ENCODE results near the gene MBOAT1. TPM values are rescaled to one million over a fixed set of nuclear protein-coding genes. Genes with fewer than 3 reads are reported as not detected.

Gene MBOAT1
- total RNA-seq, 4 donors from 2014 or later = 6.8 to 33.5 (median 25.9) TPM

GRCh38 chr6:20243288-20243687 lies 31.0 kb upstream of the MBOAT1 start:
- Histone ChIP-seq H3K27me3 (no peaks in the 10 kb centered on the region), H3K36me3 (no peaks in the 10 kb centered on the region), H3K4me1 (no peaks in the 10 kb centered on the region), H3K27ac (no peak overlapping the region), H3K9me3 (no peaks in the 10 kb centered on the region), H3K4me3 (no peak overlapping the region)
- intact Hi-C loops (cut with DNase I; ENCODE audit: low total_unique reads) = no loop called here
- TF ChIP-seq CTCF (IDR thresholded peaks at IDR 0.05) = no peak
- no peak for TF ChIP-seq POLR2A (IDR thresholded peaks at IDR 0.05)
- DNase-seq = no peak

- H3K9me3 ChIP-seq = no peaks in the 10 kb centered on the region
- H3K4me3 ChIP-seq = no peak overlapping the region
- no peaks in the 10 kb centered on the region for H3K36me3 ChIP-seq
- H3K4me1 ChIP-seq = no peaks in the 10 kb centered on the region
- H3K27ac ChIP-seq = no peak overlapping the region
- TF ChIP-seq POLR2A (IDR thresholded peaks at IDR 0.05) (no peak), CTCF (IDR thresholded peaks at IDR 0.05) (no peak)
- no peak for DNase-seq
- H3K27me3 ChIP-seq = no peaks in the 10 kb centered on the region
- intact Hi-C loops (cut with DNase I; ENCODE audit: low total_unique reads) = no loop called here
Observed at GRCh38 chr6:20242397-20242796, 30.1 kb upstream of the MBOAT1 start.

- Histone ChIP-seq H3K4me3 (no peak overlapping the region), H3K4me1 (no peaks in the 10 kb centered on the region), H3K36me3 (no peaks in the 10 kb centered on the region), H3K27ac (no peak overlapping the region), H3K27me3 (no peaks in the 10 kb centered on the region), H3K9me3 (no peaks in the 10 kb centered on the region)
- intact Hi-C loops (cut with DNase I; ENCODE audit: low total_unique reads) = no loop called here
- no peak for DNase-seq
- TF ChIP-seq POLR2A (IDR thresholded peaks at IDR 0.05) (no peak), CTCF (IDR thresholded peaks at IDR 0.05) (no peak)
Observed at GRCh38 chr6:20241102-20241501, 28.8 kb upstream of the MBOAT1 start.

- H3K4me1 ChIP-seq = no peaks in the 10 kb centered on the region
- H3K36me3 ChIP-seq = no peaks in the 10 kb centered on the region
- H3K4me3 ChIP-seq = no peak overlapping the region
- no peak for TF ChIP-seq POLR2A (IDR thresholded peaks at IDR 0.05)
- no peak for TF ChIP-seq CTCF (IDR thresholded peaks at IDR 0.05)
- intact Hi-C loops (cut with DNase I; ENCODE audit: low total_unique reads) = no loop called here
- H3K27me3 ChIP-seq = no peaks in the 10 kb centered on the region
- no peak for DNase-seq
- no peaks in the 10 kb centered on the region for H3K9me3 ChIP-seq
- no peak overlapping the region for H3K27ac ChIP-seq
Observed at GRCh38 chr6:20238688-20239587, 26.7 kb upstream of the MBOAT1 start.

GRCh38 chr6:20237677-20238460 lies 25.6 kb upstream of the MBOAT1 start:
- H3K36me3 ChIP-seq = no peaks in the 10 kb centered on the region
- H3K27ac ChIP-seq = no peak overlapping the region
- TF ChIP-seq POLR2A (IDR thresholded peaks at IDR 0.05) = no peak
- intact Hi-C loops (cut with DNase I; ENCODE audit: low total_unique reads) = no loop called here
- H3K27me3 ChIP-seq = no peaks in the 10 kb centered on the region
- H3K4me1 ChIP-seq = no peaks in the 10 kb centered on the region
- H3K9me3 ChIP-seq = no peaks in the 10 kb centered on the region
- DNase-seq = no peak
- H3K4me3 ChIP-seq = no peak overlapping the region

Measured in uterus (tissue), 4 donors.